Measurements from ENCODE around the gene SPATA7. TPM values are rescaled to one million over a fixed set of nuclear protein-coding genes. Genes with fewer than 3 reads are reported as not detected.

The SPATA7 gene
- total RNA-seq, 1 donor from 2014 or later: 18.6 TPM

DNA sequence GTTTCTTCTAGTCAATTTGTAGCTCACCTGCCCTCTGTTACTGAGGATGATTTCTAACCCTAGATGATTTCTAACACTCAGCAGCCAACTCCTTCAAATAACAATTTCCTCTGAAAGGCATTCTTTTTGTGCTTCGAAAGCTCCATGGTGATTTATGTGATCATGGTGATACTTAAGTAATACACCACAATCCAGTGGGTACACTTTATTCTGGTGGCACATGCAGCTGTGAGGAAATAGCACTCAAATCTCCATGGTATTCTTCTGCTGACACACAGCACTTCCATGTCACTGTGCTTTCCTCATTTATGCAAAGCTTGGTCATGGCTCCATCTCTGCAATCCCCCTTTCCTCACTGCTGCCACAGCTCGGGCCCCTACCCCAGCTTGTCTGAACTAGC lies 95.6 kb downstream of the SPATA7 start:
- DNase-seq (ENCODE audit: extremely low read depth, low read depth, low spot score): no peak

DNA sequence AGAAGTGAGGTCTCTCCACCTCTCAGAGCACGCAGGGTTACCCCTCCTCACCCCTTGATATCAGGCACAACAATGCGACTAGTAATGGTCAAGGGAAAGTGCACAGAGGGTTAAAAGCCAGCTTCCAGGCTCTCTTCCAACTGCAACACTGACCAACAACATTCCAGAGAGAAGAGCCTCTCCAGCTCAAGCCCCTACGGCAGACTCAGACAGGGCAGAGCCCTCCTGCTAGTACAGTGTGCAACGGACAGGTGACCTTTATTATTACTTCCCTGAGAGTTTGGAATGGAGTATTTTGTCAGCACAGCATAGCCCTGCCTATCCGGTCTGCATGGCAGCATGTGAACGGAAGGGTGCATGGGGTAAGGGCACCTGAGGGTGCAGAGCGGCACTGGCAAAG lies 96.3 kb downstream of the SPATA7 start:
- DNase-seq (ENCODE audit: extremely low read depth, low read depth, low spot score): no peak

DNA sequence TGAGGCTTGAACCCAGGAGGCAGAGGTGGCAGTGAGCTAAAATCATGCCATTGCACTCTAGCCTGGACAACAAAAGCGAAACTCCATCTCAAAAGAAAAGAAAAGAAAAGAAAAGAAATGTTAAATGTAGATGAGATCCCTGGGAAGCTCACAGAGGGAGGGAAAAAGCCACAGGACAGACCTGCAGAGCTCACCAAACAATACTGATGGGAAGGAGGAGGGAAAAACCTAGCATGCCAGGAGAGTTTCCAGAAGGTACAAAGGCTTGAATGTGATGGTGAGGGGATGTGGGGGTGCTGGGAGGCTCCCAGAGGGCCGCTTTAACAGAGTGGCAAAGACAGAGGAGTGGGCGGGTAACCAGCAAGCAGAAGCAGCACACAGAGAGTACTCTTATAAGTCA lies 97.1 kb downstream of the SPATA7 start:
- no peak for DNase-seq (ENCODE audit: extremely low read depth, low read depth, low spot score)

Other genes starting within 250 kb of the SPATA7 start
- not detected in 2 replicates for gene KCNK10, start 62.4 kb upstream of the SPATA7 start, total RNA-seq
- gene PTPN21, start 169.3 kb downstream of the SPATA7 start, total RNA-seq: 11.1 and 14.7 TPM in 2 replicates
- gene ZC3H14, start 177.4 kb downstream of the SPATA7 start, total RNA-seq: 45.7 and 46.1 TPM in 2 replicates